ENCODE measurements around the gene HPD.
A peak's percentile ranks its signal among the peaks of the same experiment; 100 is the strongest.
"Not testable (repeated sequence)": the region's sequence is repeated elsewhere in the genome, so short reads cannot be mapped to it uniquely, and the experiment has no call there.

The HPD gene

DNA sequence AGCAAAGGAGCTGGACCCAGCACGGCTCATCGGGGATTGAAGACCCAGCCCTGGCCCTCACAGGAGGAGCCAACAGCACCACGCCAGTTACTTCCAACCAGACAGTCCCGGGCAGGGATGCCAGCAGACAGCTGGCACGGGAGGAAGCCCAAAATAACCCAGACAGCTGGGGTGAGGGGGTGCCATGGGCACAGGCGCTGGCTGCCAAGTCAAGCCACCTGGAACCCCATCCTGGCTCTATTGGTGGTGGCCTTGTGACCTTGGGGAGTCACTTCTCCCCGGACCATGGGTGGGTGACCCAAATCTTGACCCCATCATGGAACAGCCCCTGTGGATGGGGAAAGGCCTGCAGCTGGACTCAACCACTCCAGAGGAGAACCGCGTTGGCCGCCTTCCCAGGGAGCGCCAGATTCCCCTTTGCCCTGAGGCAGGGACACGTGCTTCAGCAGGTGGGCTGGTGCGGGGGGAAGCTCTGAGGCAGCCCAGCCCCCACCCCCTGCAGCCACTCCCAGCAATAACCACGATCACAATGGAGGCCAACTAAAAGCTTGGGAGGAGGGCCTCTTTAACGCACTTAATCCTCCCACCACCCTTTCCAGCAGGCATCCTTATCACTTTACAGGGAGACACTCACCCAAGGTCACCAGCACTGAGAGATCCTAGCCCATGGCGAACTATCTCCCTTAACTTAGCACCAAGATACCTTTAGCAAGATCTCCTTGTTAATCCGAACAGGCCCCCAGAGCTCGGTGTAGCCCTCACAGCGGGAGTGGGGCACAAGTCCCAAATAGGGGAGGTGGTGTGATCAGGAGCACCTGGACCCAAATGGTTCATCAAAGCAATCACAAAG, 60.5 kb downstream of the HPD start:
- DNase-seq (ENCODE audit: low read depth) = no peak

DNA sequence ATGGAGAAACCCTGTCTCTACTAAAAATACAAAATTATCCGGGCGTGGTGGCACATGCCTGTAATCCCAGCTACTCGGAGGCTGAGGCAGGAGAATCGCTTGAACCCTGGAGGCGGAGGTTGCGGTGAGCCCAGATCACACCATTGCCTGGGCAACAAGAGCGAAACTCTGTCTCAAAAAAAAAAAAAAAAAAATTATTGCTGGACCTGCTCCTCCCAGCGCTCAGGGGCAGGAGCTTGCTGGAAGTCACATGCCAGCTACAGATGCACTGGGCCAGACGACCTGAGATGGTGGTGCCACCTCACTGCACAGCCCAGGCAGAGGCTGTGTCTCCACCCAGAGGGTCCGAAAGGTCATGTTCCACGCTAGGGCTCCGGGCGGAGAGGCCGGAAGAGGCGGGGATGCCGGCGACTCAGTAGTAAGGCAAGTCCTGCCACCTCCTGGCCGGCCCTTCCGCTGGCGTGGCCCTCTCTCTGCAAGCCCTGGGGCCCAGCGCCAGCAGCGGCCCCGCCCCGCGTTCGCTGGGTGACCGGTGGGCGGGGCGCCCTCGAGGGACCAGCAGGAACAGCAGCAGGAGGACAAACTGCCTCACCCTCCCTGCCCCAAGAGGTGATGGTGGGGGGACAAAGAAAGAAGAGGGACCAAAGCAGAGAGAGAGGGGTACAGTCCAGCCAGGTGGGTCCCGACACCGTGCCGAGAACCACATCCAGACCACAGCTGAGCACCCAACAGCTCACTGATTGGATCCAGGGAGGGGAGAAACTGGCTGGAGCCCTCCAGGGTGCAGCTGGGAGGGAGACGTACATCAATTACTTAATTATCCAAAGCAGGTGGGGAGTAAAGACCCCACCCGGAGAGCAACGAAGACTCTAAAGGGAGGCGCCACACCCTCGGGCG, 61.6 kb downstream of the HPD start:
- DNase-seq (ENCODE audit: low read depth) = no peak

- DNase-seq (ENCODE audit: low read depth) = peak; percentile 75
These were observed 63.4 kb downstream of the HPD start for GRCh38 chr12:121795034-121795968.

DNA sequence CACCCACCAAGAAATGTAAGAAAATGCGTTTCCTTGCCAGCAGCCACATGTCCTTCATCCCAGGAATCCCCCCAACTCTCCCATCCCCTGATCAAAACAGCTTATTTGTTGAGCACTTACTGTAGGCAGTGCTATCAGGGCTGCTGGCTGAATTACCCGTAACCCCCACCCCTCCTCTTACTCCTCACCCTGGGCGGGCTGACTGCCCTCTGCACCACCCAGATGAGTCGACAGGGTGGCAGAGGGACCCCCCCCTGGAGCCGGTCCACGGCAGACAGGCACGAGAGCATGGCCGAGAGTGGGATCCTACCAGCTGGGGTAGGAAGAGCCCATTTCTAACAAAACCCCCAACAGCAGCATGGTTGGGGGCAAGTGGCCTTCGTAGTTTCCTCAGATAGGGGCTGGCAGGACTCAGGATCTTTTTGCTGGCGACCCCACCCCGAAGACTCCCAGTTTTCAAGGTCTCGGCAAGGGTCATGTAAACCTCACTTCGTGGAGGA, 64.1 kb downstream of the HPD start:
- DNase-seq (ENCODE audit: low read depth) = no peak

GRCh38 chr12:121793838-121794533, 64.7 kb downstream of the HPD start:
- peak; percentile 89 for DNase-seq (ENCODE audit: low read depth)

DNA sequence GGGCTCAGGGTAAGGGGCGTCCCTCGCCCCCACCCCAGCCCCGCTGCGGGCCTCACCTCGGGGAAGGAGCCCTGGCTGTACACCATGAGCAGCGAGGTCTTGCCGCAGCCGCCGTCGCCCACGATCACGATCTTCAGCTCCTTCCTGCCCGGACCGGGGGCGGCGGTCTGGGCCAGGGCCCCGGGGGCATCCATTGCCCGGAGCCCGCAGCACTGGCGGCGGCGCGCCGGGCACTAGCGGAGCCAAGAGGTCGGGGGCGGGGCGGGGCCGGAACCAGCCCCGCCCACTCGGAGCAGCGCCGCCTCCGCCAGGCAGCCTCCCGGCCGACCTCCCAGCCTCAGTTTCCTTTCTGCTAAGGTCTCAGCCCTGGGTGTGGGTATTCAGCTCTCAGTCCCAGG, 65.2 kb downstream of the HPD start, which contains the start of gene RHOF:
RHOF (minus strand) TSS at position 249 of the 398 bp plus-strand sequence; CDS start at position 194, 55 bp downstream.
- no peak for DNase-seq (ENCODE audit: low read depth)

DNA sequence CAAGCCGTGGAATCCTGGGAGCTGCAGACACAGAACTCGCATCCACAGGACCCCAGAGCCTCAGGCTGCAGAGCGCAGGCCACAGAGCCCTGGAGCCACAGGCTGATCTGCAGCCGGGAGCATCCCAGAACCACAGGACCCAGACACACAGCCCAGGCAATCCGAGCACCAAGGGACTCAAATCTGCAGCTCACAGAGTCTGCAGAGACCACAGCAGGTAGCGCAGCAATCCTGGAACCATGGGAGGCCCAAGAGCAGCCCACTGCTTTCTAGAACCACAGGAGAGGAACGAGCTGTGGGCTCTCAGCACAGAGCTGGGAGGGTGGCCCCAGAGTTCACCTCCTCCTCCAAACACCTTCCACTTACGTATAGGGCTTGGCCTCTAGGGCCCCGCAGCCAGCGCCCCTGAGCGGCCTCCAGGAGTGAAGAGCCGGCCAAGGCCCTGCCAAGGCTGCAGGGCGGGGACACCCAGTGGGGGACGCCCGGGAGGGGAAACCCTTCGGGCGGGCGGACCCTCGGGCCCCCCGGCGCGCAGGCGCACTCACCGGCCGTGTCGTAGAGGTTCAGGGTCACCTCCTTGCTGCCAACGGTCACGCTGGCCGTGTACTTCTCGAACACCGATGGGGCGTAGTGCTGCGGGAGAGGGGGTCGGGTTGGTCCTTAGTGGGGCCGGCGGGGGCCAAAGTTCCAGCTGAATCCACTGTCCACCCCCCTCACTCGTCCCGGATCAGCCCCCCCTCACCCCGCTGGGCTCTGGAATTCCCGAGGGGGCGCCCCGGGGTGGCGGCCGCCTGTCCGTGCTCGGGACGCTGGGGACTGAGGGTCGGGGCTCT, 65.8 kb downstream of the HPD start:
- DNase-seq (ENCODE audit: low read depth) = no peak

DNA sequence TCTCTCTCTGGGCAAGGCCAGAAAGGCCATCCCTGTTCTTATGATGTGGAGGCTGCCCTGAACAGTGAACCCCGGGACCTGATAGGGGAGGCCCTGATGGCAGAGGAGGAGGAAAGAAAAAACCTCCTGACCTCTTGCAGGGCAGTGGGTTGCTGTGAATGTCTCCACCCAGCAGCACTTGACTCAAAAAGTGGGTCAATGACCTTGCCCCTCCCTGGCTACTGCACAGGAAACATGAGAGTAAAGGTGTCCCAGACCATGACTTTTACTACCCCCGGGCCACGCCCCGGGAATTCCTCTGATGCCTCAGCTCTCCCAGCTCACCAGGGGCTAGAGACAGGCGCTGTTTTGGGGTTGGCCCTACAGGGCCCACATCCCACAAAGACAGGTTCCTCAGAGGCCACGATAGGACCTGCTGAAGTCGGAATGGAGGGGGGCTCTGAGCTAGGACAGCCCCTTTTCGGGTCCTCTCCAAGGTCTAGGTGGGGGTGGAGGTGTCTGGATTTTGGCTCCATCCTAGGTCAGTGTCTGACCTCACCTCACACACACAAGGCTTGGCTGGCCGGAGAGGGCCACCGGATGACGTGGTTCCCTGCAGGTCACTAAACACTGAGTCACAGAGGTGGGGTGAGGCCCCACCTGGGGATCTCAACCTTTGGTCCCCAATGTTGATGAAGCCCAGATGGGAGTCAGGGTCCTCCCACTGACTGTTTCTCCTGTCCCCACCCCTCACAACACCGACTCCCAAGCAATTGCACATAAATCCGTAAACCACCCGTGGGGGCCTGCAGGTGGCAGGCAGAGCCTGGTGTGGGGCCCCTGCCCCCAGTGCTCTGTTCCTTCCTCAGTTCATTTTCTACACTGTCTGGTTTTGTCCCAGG, 66.7 kb downstream of the HPD start:
- no peak for DNase-seq (ENCODE audit: low read depth)

DNA sequence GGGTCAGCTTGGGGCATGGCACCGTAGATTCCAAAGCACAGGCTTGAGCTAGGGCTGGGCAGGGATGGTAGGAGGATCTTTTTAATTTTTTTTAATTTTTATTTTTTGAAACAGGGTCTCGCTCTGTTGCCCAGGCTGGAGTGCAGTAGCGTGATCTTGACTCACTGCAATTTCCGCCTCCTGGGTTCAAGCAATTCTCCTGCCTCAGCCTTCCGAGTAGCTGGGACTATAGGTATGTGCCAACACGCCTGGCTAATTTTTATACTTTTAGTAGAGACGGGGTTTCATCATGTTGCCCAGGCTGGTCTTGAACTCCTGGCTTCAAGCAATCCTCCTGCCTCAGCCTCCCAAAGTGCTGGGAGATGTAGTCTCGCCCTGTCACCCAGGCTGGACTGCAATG, 67.9 kb downstream of the HPD start:
- not testable (repeated sequence) for DNase-seq (ENCODE audit: low read depth)

GRCh38 chr12:121789800-121790728, 68.6 kb downstream of the HPD start:
- peak; percentile 91 for DNase-seq (ENCODE audit: low read depth)
